Suprapubic skin (tissue), 4 donors: Measurements from ENCODE around the gene AKAP8L.

Source experiments
- CTCF ChIP-seq, 2 donors: fragments of 200-600 bp in 1 of 2; fragments of 450-650 bp in 1 of 2; sonication (generic) in 1 of 2; IDR thresholded peaks; one replicate each; pipeline ENCODE4 v1.5.1; 2016 to 2019; ENCODE audit warnings: antibody characterized with exemption in 2 of 2, mild to moderate bottlenecking in 1 of 2, moderate library complexity in 1 of 2
- EP300 ChIP-seq: sonication (generic); formaldehyde crosslinking; IDR thresholded peaks from one replicate; pipeline ENCODE4 v1.6.1; 2017; ENCODE audit warnings: antibody characterized with exemption
- POLR2A ChIP-seq, 2 donors: fragments of 450-650 bp; IDR thresholded peaks; one replicate each; pipeline ENCODE4 v1.6.1; 2017; ENCODE audit warnings: antibody characterized with exemption in 2 of 2, mild to moderate bottlenecking in 2 of 2, moderate library complexity in 2 of 2
- POLR2AphosphoS5 ChIP-seq, 3 donors: sonication (generic); formaldehyde crosslinking; IDR thresholded peaks; one replicate each; pipeline ENCODE4 v1.6.1; 2017; ENCODE audit warnings: antibody characterized with exemption in 3 of 3

- TF ChIP-seq CTCF (IDR thresholded peaks at IDR 0.05) (no peak), EP300 (no peak), POLR2AphosphoS5 (IDR thresholded peaks at IDR 0.05) (no peak), POLR2A (IDR thresholded peaks at IDR 0.05) (no peak)
Measured at GRCh38 chr19:15432018-15432494, 13.3 kb upstream of the AKAP8L start.
